PC-9 (cell line): Measurements from ENCODE around the gene TUBD1.

Experiments
- CTCF ChIP-seq: fragments of 200-600 bp; sonication (generic); conservative IDR thresholded peaks from 2 replicates; pipeline ENCODE4 v1.6.1; 2017; ENCODE audit warnings: mixed run types, antibody characterized with exemption, mild to moderate bottlenecking, moderate library complexity
- EZH2 ChIP-seq: fragments of 200-600 bp; sonication (generic); IDR thresholded peaks from 2 replicates; pipeline ENCODE4 v1.8.0; 2017; ENCODE audit warnings: antibody characterized with exemption, low read depth

- no peak for TF ChIP-seq CTCF
- TF ChIP-seq EZH2: no peak
Measured at GRCh38 chr17:59892251-59892923, 356 bp downstream of the TUBD1 start.
